Effector memory CD4-positive, alpha-beta T cell (primary cell): ENCODE results near the gene ATP7B.

Source experiments
- DNase-seq, 3 donors: peaks; one replicate each; pipeline ENCODE4 v3.0.0-alpha.2; 2020
- H3K27ac ChIP-seq: 2 replicates; pipeline ENCODE4 v1.7.0; 2013; ENCODE audit warnings: mild to moderate bottlenecking, low read length, moderate library complexity; ENCODE audit not compliant: insufficient read depth, poor library complexity, severe bottlenecking
- H3K27me3 ChIP-seq: replicated peaks from 2 replicates; pipeline ENCODE4 v1.7.0; 2013; ENCODE audit warnings: mild to moderate bottlenecking, low read length; ENCODE audit not compliant: insufficient read depth, control insufficient read depth, poor library complexity, severe bottlenecking
- H3K36me3 ChIP-seq: 2 replicates; pipeline ENCODE4 v1.7.0; 2013; ENCODE audit warnings: mild to moderate bottlenecking, low read length, moderate library complexity; ENCODE audit not compliant: control insufficient read depth, insufficient read depth
- H3K4me1 ChIP-seq: 2 replicates; pipeline ENCODE4 v1.7.0; 2013; ENCODE audit warnings: low read length, mild to moderate bottlenecking; ENCODE audit not compliant: control insufficient read depth, insufficient read depth, poor library complexity, severe bottlenecking
- H3K4me3 ChIP-seq: 2 replicates; pipeline ENCODE4 v1.7.0; 2013; ENCODE audit warnings: low read length, low read depth, mild to moderate bottlenecking; ENCODE audit not compliant: insufficient read depth, poor library complexity, severe bottlenecking
- H3K9me3 ChIP-seq: 2 replicates; pipeline ENCODE4 v1.7.0; 2013; ENCODE audit warnings: mild to moderate bottlenecking, low read length, moderate library complexity; ENCODE audit not compliant: control insufficient read depth

ATP7B gene

GRCh38 chr13:51955281-51955771 lies 55.9 kb downstream of the ATP7B start:
- Histone ChIP-seq H3K27me3 (no peaks in the 10 kb centered on the region), H3K36me3 (no peaks in the 10 kb centered on the region), H3K4me1 (peaks cover 20% of the 10 kb centered on the region), H3K9me3 (peaks cover 7% of the 10 kb centered on the region), H3K27ac (no peak overlapping the region), H3K4me3 (no peak overlapping the region)
- DNase-seq, result no peak

DNA sequence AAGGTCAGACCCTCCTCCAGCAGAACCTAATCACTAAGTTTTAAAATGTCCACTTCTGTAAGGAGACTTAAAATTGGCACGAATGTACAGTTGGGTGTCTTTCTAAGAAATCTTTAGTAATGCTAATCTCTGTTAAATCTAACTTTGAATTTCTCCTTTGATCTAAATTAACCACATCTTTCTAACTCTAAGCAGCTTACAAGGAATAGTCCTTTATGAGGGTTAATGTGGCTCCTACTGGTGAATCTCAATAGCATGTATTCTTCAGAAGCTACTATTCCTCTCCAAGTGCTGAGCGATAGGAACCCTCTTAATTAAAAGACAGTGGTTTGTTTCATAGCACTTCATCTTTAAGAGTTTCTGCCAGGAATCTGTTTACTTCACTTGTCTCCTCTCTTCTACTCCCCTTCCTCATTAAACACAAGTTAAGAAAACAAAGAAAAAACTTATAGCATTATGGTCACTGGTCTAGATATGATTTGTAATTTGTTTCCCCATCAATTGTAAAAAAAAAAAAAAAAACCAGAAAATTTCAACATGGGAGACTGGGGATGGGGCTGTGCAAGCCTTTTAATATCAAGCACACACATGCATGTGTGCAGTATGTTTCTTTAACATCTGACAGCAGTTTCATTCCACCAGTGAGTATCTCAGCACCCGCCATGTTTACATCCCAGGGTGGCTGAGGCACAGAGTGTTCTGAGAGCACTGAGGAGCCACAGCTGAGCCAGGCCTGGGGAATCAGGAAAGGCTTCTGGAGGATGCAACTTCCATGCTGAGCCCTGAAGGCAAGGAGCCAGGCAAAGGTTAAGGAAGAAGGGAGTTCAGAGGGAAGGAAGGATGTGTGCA lies 57.7 kb downstream of the ATP7B start:
- no peak for DNase-seq
- H3K4me3 ChIP-seq, result no peak overlapping the region
- H3K36me3 ChIP-seq, result no peaks in the 10 kb centered on the region
- H3K9me3 ChIP-seq, result peaks cover 18% of the 10 kb centered on the region
- H3K27ac ChIP-seq, result no peak overlapping the region
- peaks cover 22% of the 10 kb centered on the region for H3K4me1 ChIP-seq
- no peaks in the 10 kb centered on the region for H3K27me3 ChIP-seq

GRCh38 chr13:51950722-51951121 lies 60.5 kb downstream of the ATP7B start:
- H3K27ac ChIP-seq, result no peak overlapping the region
- no peaks in the 10 kb centered on the region for H3K27me3 ChIP-seq
- peaks cover 18% of the 10 kb centered on the region for H3K9me3 ChIP-seq
- peaks cover 22% of the 10 kb centered on the region for H3K4me1 ChIP-seq
- H3K36me3 ChIP-seq, result no peaks in the 10 kb centered on the region
- DNase-seq, result no peak
- H3K4me3 ChIP-seq, result no peak overlapping the region

DNA sequence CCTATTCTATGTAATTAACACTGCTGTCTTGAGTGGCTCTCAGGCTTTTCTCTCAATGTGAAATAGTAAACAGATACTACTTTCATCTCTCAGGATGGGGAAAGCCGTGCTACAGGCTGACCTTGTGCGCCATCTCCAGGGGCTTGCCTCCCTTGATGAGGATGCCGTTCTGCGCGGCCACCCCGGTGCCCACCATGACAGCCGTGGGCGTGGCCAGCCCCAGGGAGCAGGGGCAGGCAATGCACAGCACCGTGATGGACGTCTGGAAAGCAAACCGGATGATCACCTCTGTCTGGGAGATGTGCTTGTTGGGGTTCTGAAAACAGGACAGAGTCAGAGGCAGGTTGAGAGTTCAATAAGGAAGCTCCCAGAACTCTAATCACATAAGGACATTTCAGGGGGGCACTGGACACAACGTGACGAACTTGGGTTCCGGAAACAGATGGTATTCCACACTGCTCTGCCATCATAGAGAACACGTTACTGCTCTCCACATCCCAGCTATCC lies 65.0 kb downstream of the ATP7B start:
- Histone ChIP-seq H3K27ac (no peak overlapping the region), H3K4me3 (no peak overlapping the region), H3K4me1 (peaks cover 39% of the 10 kb centered on the region), H3K27me3 (no peaks in the 10 kb centered on the region), H3K9me3 (peaks cover 18% of the 10 kb centered on the region), H3K36me3 (no peaks in the 10 kb centered on the region)
- DNase-seq, result no peak

GRCh38 chr13:51945149-51945548 lies 66.1 kb downstream of the ATP7B start:
- Histone ChIP-seq H3K27ac (no peak overlapping the region), H3K9me3 (peaks cover 9% of the 10 kb centered on the region), H3K27me3 (no peaks in the 10 kb centered on the region), H3K36me3 (no peaks in the 10 kb centered on the region), H3K4me1 (peaks cover 38% of the 10 kb centered on the region), H3K4me3 (no peak overlapping the region)
- DNase-seq, result no peak

- peaks cover 2% of the 10 kb centered on the region for H3K9me3 ChIP-seq
- peaks cover 38% of the 10 kb centered on the region for H3K4me1 ChIP-seq
- H3K27ac ChIP-seq, result no peak overlapping the region
- no peak for DNase-seq
- no peak overlapping the region for H3K4me3 ChIP-seq
- H3K36me3 ChIP-seq, result no peaks in the 10 kb centered on the region
- H3K27me3 ChIP-seq, result no peaks in the 10 kb centered on the region
Observed at GRCh38 chr13:51944428-51944827, 66.8 kb downstream of the ATP7B start.

GRCh38 chr13:51943721-51944120 lies 67.5 kb downstream of the ATP7B start:
- Histone ChIP-seq H3K4me3 (no peak overlapping the region), H3K9me3 (no peaks in the 10 kb centered on the region), H3K27me3 (no peaks in the 10 kb centered on the region), H3K4me1 (peaks cover 38% of the 10 kb centered on the region), H3K36me3 (no peaks in the 10 kb centered on the region), H3K27ac (no peak overlapping the region)
- no peak for DNase-seq

DNA sequence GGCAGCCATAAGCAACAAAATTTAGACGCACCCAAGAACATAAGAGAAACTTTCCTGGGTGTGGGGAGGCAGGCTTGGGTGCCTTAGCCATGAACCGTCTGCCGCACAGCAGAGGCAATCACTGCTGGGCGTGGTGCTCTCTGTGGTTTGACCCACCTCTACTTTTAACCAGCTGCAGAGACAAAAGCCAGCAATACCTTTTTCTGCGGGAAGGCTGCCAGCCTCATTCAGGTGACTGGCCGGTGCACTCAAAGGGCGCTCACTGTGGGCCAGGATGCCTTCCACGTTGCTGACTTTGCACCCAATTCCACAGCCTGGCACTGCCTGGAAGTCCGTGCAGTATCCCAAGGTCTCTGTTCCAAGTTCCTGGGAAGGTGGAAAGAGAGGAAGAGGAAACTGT lies 69.1 kb downstream of the ATP7B start:
- Histone ChIP-seq H3K36me3 (no peaks in the 10 kb centered on the region), H3K27ac (peak overlapping the region; percentile 33), H3K9me3 (no peaks in the 10 kb centered on the region), H3K4me3 (peak overlapping the region; percentile 45), H3K4me1 (peaks cover 38% of the 10 kb centered on the region), H3K27me3 (no peaks in the 10 kb centered on the region)
- no peak for DNase-seq

- H3K4me1 ChIP-seq, result peaks cover 21% of the 10 kb centered on the region
- DNase-seq, result no peak
- H3K9me3 ChIP-seq, result no peaks in the 10 kb centered on the region
- no peaks in the 10 kb centered on the region for H3K27me3 ChIP-seq
- no peak overlapping the region for H3K4me3 ChIP-seq
- H3K36me3 ChIP-seq, result no peaks in the 10 kb centered on the region
- no peak overlapping the region for H3K27ac ChIP-seq
Observed at GRCh38 chr13:51938454-51938853, 72.8 kb downstream of the ATP7B start.
